ENCODE data around the gene TUBG2. TPM values are rescaled to one million over a fixed set of nuclear protein-coding genes. Genes with fewer than 3 reads are reported as not detected.
A peak's percentile ranks its signal among the peaks of the same experiment; 100 is the strongest.

The TUBG2 gene
- total and polyA plus RNA-seq, 2 of the 8 experiments (the other 6 are each of a cell fraction or from before 2014, with no cell fraction given) = 14.8 to 16.6 TPM

DNA sequence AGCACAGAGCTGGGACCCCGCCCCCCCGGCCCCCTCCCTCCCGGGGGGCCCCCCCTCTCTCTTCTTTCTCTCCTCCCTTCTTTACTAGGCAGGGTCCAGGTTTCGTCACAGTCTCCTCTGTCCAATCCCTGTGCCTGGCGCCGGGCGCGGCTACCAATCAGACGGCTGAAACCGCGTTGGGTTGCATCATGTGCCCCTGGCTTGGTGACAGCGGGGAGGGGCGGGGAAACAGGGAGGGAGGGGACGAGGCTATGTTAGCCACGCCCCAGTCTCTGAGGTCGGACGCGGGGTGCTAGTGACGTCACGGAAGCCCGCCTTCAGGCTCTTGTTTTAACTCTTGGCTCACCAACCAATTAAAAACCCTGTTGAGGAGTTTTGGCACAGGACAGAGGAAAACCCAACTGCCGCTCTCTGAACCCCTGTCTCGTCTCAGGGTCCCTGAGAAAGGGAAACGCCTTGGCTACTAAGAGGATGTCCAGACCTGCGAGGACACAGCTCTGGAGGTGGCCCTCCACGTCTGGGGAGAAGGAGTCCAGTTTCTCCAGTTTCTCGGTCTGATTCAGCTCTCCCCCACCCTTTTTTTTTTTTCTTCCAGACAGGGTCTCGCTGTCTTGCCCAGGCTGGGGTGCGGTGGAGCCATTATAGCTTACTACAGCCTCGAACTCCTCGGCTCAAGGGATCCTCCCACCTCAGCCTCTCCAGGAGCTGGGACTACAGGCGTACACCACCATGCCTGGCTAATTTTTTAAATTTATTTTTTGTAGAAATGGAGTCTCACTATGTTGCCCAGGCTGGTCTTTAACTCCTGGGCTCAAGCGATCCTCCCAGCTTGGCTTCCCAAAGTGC is 18.2 kb downstream of the TUBG2 start:
- no peaks in the 10 kb centered on the region for H3K9me3 ChIP-seq (ENCODE audit: insufficient read depth in 2 of 2, low read depth in 1 of 2, low read length in 1 of 2)
- no peak overlapping the region for H2BK20ac ChIP-seq (ENCODE audit: low read length)
- H2BK120ac ChIP-seq (replicated peaks; ENCODE audit: low read depth, low read length) = no peak overlapping the region
- H2AK5ac ChIP-seq (ENCODE audit: low read depth, low read length) = peak overlapping the region; percentile 43; the same call in 1 of the 2 replicates
- ChIA-PET POLR2A (ENCODE audit: partially characterized antibody) (interaction anchor here (0.6 to 14.0 kb wide), 10 partner anchors 13 to 321 kb away, joined by 3 to 239 read pairs (median 5); partner anchors contain the start of genes MLX, PSMC3IP, RAMP2 and RETREG3), CTCF (ENCODE audit: partially characterized antibody) (interaction anchor here (0.7 to 4.4 kb wide), 6 partner anchors 8 to 99 kb away, joined by 3 to 37 read pairs (median 6); partner anchors contain the start of genes RETREG3, TUBG1 and TUBG2)
- H3K79me1 ChIP-seq (ENCODE audit: low read depth, low read length) = no peaks in the 10 kb centered on the region
- no peak overlapping the region for H3K4ac ChIP-seq (replicated peaks; ENCODE audit: insufficient read length, low read depth, low read length)
- H3K27ac ChIP-seq (ENCODE audit: low read depth, low read length) = peak overlapping the region; percentile 58
- peak overlapping the region; percentile 42 for H3K18ac ChIP-seq (ENCODE audit: extremely low read depth, low read length)
- FAIRE-seq = peak; percentile 57
- 0 out of 2 replicates have a peak overlapping the region, but pooled peaks have one; percentile 88 for H2BK15ac ChIP-seq (ENCODE audit: low read length)
- H3K79me2 ChIP-seq (ENCODE audit: control insufficient read depth in 1 of 2, insufficient read depth in 2 of 2, low read length in 2 of 2) = no peaks in the 10 kb centered on the region
- DNase-seq (ENCODE audit: low read depth in 1 of 2, low spot score in 2 of 2) = peak; percentile 96 to 98
- H2BK12ac ChIP-seq (ENCODE audit: low read depth, low read length) = peak overlapping the region; percentile 96
- H3K4me1 ChIP-seq (replicated peaks in 1 of 4; ENCODE audit: control insufficient read depth in 3 of 4, insufficient read depth in 4 of 4, low read length in 3 of 4) = peaks cover 0 to 50% (median 35%) of the 10 kb centered on the region in 4 experiments; a peak in 6 of 7 replicates
- peaks cover 0 to 11% (median 0%) of the 10 kb centered on the region in 4 experiments; a peak in 3 of 8 replicates for H3K36me3 ChIP-seq (ENCODE audit: control insufficient read depth in 2 of 4, insufficient read depth in 4 of 4, low read length in 3 of 4)
- peak overlapping the region; percentile 58 to 88 for H3K4me2 ChIP-seq (ENCODE audit: insufficient read depth in 1 of 2, low read depth in 2 of 2, low read length in 2 of 2)
- no peak overlapping the region for H3K23ac ChIP-seq (ENCODE audit: insufficient read length)
- no peak overlapping the region for H4K5ac ChIP-seq (ENCODE audit: insufficient read length, low read depth, low read length)
- 0 out of 2 replicates have a peak overlapping the region, but pooled peaks have one; percentile 10 for H2AFZ ChIP-seq (ENCODE audit: low read length)
- 20% methylated on average over 21 of the region's 33 CpGs; no CpG with 5 or more reads in 1 of the 2 experiments for WGBS, 2 experiments (ENCODE audit: extremely low coverage in 1 of 2, insufficient coverage in 1 of 2, insufficient read length in 1 of 2, insufficient replicate concordance in 2 of 2, low coverage in 1 of 2, low lambda C conversion rate in 2 of 2, missing lambda C conversion rate in 1 of 2)
- peak overlapping the region in 3 of 4 experiments; percentile 77 to 82 (median 81); a peak in 7 of 8 replicates for H3K4me3 ChIP-seq (ENCODE audit: extremely low read depth in 1 of 4, insufficient read depth in 2 of 4, low read depth in 3 of 4, low read length in 4 of 4)
- no peak overlapping the region for H3K56ac ChIP-seq (replicated peaks; ENCODE audit: insufficient read length, low read depth, low read length)
- H3K14ac ChIP-seq (ENCODE audit: insufficient read length) = no peak overlapping the region
- H4K8ac ChIP-seq (ENCODE audit: extremely low read depth, insufficient read depth, low read length) = no peak overlapping the region
- H3K23me2 ChIP-seq (ENCODE audit: low read depth, low read length) = peaks cover 25% of the 10 kb centered on the region
- H3K27me3 ChIP-seq (replicated peaks in 1 of 4; ENCODE audit: control insufficient read depth in 3 of 4, extremely low read depth in 1 of 4, insufficient read depth in 3 of 4, low read length in 3 of 4) = peaks cover 0 to 40% (median 28%) of the 10 kb centered on the region in 4 experiments; a peak in 6 of 7 replicates
- peak overlapping the region; percentile 96 for H2BK5ac ChIP-seq (ENCODE audit: low read depth, low read length)
- no peak overlapping the region for H4K91ac ChIP-seq (replicated peaks; ENCODE audit: insufficient read length, low read length)
- no peak overlapping the region for H3K9ac ChIP-seq (replicated peaks in 1 of 4; ENCODE audit: extremely low read depth in 1 of 4, low read depth in 3 of 4, low read length in 3 of 4)
- peaks cover 3 to 13% of the 10 kb centered on the region in 2 experiments for H4K20me1 ChIP-seq (replicated peaks in 1 of 2; ENCODE audit: control insufficient read depth in 1 of 2, insufficient read depth in 2 of 2, low read length in 2 of 2)
- TF ChIP-seq KDM4A (IDR thresholded peaks at IDR 0.05; ENCODE audit: low read depth, low read length, severe bottlenecking) (no peak), HDAC2 (IDR thresholded peaks at IDR 0.05; ENCODE audit: borderline replicate concordance in 1 of 2, low read depth in 2 of 2, low read length in 2 of 2) (peak in 1 of 2 experiments; percentile 12; a peak in 1 of 4 replicates), ATF3 (IDR thresholded peaks at IDR 0.05; ENCODE audit: insufficient read depth, low read depth, low read length) (peak; percentile 84), CHD1 (IDR thresholded peaks at IDR 0.05; ENCODE audit: low read depth, low read length) (no peak), RBBP5 (IDR thresholded peaks at IDR 0.05; ENCODE audit: borderline replicate concordance, low read depth, low read length) (no peak), KDM5A (IDR thresholded peaks at IDR 0.05; ENCODE audit: low read length) (no peak), SP1 (IDR thresholded peaks at IDR 0.05; ENCODE audit: low read depth, low read length) (peak; percentile 75; the same call in 1 of the 2 replicates), EP300 (IDR thresholded peaks at IDR 0.05; ENCODE audit: borderline replicate concordance in 1 of 2, low read depth in 2 of 2, low read length in 2 of 2) (no peak), TAF7 (optimal IDR thresholded peaks at IDR 0.05; ENCODE audit: borderline replicate concordance, low read depth, low read length) (no peak)
